ENCODE measurements around the gene CCNYL1.

The CCNYL1 gene

DNA sequence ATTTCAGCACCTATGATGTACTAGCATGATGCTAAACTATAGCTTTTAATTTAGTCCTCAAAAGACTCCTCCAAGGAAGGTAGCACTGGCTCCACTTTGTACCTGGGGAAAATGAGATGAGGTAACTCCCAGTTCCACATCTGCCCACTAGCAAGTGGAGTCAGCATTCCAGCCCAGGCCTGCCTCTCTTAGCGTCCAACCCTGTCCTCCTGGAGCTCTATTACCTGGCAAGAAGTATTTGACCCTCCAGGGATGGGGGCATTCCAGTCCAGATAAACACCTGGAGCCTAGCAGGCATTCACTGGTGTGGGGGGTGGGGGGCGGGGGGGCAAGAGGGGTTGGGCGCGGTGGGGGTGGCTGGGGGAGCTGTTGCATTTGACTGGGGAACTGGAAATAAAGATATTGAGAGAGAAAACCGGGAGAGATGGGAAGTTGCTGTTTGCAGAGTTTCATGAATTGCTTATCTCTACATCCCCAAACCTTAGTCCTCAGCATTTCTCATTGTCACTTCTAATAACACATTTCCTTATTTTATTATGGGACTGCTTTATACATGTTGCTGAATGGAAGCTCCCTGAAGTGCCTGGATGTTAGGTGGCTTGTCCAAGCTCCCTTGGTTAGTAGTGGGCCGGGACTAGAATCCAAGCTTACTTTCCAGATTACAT, 80.3 kb downstream of the CCNYL1 start:
- DNase-seq (ENCODE audit: low read depth), result no peak

DNA sequence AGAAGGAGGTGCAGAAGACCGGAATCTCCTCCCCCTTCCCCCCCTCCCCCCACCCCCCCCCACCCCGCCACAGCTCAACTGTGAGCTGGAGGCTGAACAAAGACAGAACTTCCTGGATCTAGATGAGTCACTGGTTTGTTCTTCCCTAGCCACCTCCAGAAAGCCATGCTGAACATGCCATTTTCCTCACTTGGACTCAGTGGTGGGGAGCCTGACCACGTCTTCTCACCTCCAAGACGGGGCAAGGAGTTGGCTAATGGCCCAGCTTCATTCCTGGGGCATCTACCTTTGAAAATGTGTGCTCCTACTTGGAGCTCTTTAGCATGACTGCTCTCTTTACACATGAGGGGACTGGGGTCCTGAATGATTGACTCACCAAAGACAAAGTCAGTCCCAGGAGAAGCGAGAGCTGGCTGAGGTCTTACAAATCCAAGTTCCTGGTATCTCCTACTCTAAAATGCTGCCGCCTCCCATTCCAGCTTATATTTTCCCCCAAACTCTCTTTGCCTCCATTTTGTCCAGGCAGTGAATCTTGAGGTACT, 80.9 kb downstream of the CCNYL1 start:
- no peak for DNase-seq (ENCODE audit: low read depth)

DNA sequence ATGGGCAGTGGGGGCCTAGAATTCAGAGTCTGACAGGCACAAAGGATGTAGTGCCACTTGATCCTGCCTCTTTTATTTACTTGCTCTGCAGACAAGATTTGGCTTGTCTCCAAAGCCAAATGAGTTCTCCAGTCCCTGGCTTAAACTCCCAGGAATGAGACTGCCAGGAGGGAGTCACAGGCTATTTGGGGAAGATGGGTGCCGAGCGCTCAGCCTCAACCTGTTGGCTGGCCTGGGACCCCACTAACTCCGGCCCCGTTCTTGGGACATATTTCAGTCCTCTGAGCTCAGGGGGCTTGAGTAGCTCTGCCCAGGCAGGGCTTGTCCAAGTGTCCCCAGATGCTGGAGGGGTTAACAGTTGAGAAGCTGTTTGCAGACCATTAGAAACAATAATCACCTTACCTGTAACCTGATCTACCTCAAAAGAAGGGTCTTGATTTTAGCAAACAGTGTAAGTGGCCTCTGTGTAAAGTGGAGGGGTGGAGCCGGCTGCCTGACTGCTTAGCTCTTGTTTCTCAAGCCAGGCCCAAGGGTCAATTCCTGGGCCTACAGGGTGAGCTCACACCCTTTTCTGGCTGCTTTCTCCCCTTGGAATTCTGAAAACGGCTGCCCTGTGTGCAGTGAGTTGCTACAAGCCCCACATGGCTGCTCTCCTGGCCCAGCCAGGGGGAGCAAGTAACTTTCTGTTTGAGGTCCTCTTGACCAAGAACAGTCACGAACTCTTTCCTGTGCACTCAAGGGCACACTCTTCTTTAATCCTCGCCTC, 85.3 kb downstream of the CCNYL1 start:
- DNase-seq (ENCODE audit: low read depth), result no peak

DNA sequence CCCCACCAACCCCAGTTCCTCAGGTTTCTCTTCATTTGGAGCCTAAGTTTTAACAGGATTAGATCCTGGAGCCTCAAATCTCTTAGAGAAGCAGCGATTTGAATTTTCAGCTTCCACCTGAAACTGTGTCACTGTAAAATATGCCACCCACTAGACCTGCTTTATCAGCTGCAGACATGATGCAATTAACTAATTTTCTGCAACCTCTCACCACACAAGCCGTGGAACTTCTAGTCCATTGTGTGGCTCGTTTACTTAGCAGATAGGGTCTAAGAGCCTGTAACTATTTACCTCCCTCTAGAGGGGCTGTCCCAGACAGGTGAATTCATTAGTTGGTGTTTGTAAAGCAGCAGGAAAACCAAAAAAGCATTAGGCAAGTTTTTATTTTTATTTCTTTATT, 89.8 kb downstream of the CCNYL1 start:
- no peak for DNase-seq (ENCODE audit: low read depth)

DNA sequence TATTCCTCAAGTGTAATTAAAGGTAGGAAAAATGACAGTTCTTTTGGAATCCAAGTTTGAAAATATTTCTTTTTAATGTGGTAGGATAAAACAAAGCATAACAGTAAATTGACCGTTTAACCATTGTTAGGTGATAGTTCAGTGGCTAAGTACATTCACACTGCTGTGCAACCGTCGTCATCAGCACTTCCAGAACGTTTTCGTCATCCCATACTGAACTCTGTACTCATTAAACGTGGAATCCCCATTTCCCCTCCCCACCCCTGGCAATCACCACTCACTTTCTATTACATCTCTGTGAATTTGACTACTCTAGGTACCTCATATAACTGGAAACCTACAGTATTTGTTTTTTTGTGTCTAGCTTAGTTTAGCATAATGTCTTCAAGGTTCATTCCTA, 91.2 kb downstream of the CCNYL1 start:
- DNase-seq (ENCODE audit: low read depth), result no peak

Data from stimulated activated CD4-positive, alpha-beta T cell treated with anti-CD3 and anti-CD28 coated beads, Interleukin-2, amount 100 ng/mL, for 4 hours (primary cell).